SH-SY5Y (cell line): ENCODE results near the gene GALNT2.

Experiments
- GATA2 ChIP-seq: IDR thresholded peaks from 2 replicates; pipeline ENCODE4 v1.6.1; 2011; ENCODE audit warnings: mild to moderate bottlenecking, low read depth, low read length
- GATA3 ChIP-seq: IDR thresholded peaks from 2 replicates; pipeline ENCODE4 v1.6.1; 2011; ENCODE audit warnings: low read depth, mild to moderate bottlenecking, low read length, moderate library complexity

GRCh38 chr1:230317823-230318819 is 251.1 kb downstream of the GALNT2 start:
- TF ChIP-seq GATA2 (no peak), GATA3 (no peak)
